OCI-LY1 (cell line): ENCODE data around the gene CBX8.

Experiments used
- CTCF ChIP-seq: fragments of 200-600 bp; sonication (generic), shearing (Covaris generic); IDR thresholded peaks from 2 replicates; pipeline ENCODE4 v1.5.1; 2017; ENCODE audit warnings: mild to moderate bottlenecking, antibody characterized with exemption, low read length, moderate library complexity, mixed read lengths
- EZH2 ChIP-seq: fragments of 200-600 bp; sonication (generic), shearing (Covaris generic); IDR thresholded peaks from 2 replicates; pipeline ENCODE4 v1.8.0; 2017; ENCODE audit warnings: borderline replicate concordance, mixed run types, mild to moderate bottlenecking, antibody characterized with exemption, low read length, moderate library complexity, mixed read lengths

DNA sequence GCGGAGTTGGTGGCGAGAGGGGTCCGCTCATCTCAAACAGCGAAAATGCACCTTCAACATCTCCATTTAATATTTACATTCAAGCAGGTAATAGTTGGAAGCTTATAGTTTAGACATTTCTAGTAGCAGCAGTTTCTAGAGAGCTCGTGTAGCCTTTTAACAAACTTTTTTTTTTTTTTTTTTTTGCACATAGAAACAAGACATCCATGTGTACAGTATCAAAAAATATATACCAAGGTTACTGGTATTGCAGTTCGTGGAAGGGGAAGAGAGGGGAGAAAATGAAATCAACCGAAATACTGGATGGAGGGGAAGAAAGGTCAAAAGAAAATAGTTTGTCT lies 36.2 kb upstream of the CBX8 start:
- TF ChIP-seq CTCF (no peak), EZH2 (no peak)
